Gastroesophageal sphincter (tissue), 4 donors: Measurements from ENCODE around the gene NR3C1. TPM values are rescaled to one million over a fixed set of nuclear protein-coding genes. Genes with fewer than 3 reads are reported as not detected.

Experiments used
- ATAC-seq: fragments of 150-250 bp; one replicate; pipeline ENCODE4 v1.9.1; 2016; ENCODE audit warnings: mild to moderate bottlenecking, moderate library complexity
- H3K27ac ChIP-seq, 4 donors: fragments of 200-600 bp; sonication (generic) in 3 of 4; 1 replicate in 3 of 4; 2 replicates in 1 of 4; pipeline ENCODE4 v1.5.1; 2016 to 2019
- H3K27me3 ChIP-seq: fragments of 200-600 bp; sonication (generic); one replicate; pipeline ENCODE4 v1.5.1; 2019
- H3K36me3 ChIP-seq, 2 donors: fragments of 200-600 bp; sonication (generic); one replicate each; pipeline ENCODE4 v1.5.1; 2019; ENCODE audit warnings: control low read depth in 1 of 2
- H3K4me1 ChIP-seq, 3 donors: fragments of 200-600 bp; sonication (generic); 1 replicate in 2 of 3; 2 replicates in 1 of 3; pipeline ENCODE4 v1.5.1; 2016 to 2019; ENCODE audit warnings: control low read depth in 2 of 3
- H3K4me3 ChIP-seq, 2 donors: fragments of 200-600 bp; sonication (generic); one replicate each; pipeline ENCODE4 v1.5.1; 2019; ENCODE audit warnings: mild to moderate bottlenecking in 1 of 2, moderate library complexity in 1 of 2
- H3K9me3 ChIP-seq, 3 donors: fragments of 200-600 bp; sonication (generic); one replicate each; pipeline ENCODE4 v1.5.1; 2017 to 2019; ENCODE audit warnings: control low read depth in 2 of 3
- EP300 ChIP-seq: sonication (generic); formaldehyde crosslinking; IDR thresholded peaks from one replicate; pipeline ENCODE4 v1.6.1; 2017; ENCODE audit warnings: antibody characterized with exemption, mild to moderate bottlenecking
- POLR2A ChIP-seq, 2 donors: fragments of 450-650 bp; IDR thresholded peaks; one replicate each; pipeline ENCODE4 v1.6.1; 2017; ENCODE audit warnings: antibody characterized with exemption in 2 of 2, mild to moderate bottlenecking in 2 of 2, moderate library complexity in 1 of 2
- POLR2AphosphoS5 ChIP-seq: sonication (generic); formaldehyde crosslinking; IDR thresholded peaks from one replicate; pipeline ENCODE4 v1.6.1; 2017; ENCODE audit warnings: antibody characterized with exemption
- WGBS, 2 donors: methylation state at CpG; one replicate each; pipeline ENCODE4 v1.1.5; 2018; ENCODE audit warnings: low coverage in 1 of 2; 5-methylcytosine and 5-hydroxymethylcytosine counted together
- total RNA-seq, 4 donors: library from RNA; depleted of rRNA; stranded (reverse); fragments of >200 nt; gene quantifications; one replicate each; pipeline ENCODE4 v1.1.0, GENCODE V29; 2016
- TF ChIP-seq, protein P1 (sequence below), 4 experiments: fragments of 200-600 bp in 2 of 4; fragments of 450-650 bp in 2 of 4; sonication (generic) in 1 of 4; IDR thresholded peaks; one replicate each; pipeline ENCODE4 v1.5.1; 2017 to 2019; ENCODE audit warnings: antibody characterized with exemption in 4 of 4, mild to moderate bottlenecking in 2 of 4, moderate library complexity in 2 of 4

NR3C1 gene
- total RNA-seq, 4 donors from 2014 or later, result 69.7 to 103 (median 85.6) TPM

DNA sequence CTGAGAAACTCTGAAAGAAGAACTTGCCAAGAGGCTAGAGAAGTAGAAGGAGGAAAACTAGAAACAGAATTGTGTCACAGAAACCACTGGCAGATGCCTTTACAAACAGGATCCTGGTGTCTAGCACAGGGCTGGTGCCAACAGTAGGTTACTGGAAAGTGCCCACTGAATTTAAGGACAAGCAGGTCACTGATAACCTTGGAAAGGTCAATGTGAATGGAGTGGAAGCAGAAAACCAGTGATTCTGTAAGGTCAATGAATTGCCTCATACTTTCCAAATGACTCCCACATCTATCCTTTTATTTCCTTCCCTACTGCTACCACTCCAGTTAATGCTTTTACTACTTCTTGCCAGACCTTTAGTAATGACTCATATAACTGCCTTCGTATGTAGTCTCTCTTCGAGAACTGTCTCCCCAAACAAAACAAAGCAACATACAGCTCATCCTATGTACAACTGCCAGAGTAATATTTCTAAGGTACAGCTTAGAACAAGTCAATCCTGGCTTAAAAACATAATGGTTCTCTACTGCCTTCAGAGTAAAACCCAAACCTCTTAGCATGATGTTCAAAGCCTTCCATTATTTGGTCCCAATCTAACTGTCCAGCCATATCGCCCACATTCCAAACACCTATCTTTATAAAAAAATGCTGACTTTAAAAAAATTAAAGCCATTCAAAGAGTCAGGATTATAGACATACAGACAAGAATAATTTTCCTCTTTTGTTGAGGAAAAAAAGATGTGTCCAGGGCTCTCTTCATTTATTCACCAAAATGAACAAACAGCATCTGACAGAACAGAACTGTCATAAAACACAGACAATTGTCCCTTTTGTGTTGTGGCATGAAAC lies 52.5 kb downstream of the NR3C1 start:
- ATAC-seq, result no peak
- peaks cover 18 to 90% (median 49%) of the 10 kb centered on the region in 3 donors for H3K4me1 ChIP-seq
- 41 to 78% methylated on average over 3 of the region's 3 CpGs for WGBS, 2 donors

DNA sequence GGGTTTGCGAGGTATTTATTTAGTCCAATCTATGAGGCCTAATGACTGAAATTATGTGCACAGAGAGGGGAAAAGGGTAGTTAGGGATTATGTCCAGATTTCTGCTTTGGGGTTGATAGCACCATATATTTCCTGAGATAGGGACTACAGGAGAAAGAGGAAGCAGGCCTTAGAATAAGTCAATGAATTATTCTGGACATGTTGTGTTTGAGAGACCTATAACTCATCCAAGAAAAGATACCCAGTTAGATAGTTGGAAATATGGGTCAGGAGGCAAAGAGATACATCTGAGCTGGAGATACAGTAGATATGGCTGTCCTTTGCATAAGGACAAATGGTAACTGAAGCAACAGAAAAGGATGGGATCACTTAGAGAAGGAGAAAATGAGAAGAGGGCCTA lies 53.1 kb downstream of the NR3C1 start:
- Histone ChIP-seq H3K36me3 (no peaks in the 10 kb centered on the region), H3K27me3 (no peaks in the 10 kb centered on the region), H3K27ac (peak overlapping the region in 1 of 4 donors; percentile 6), H3K4me1 (peaks cover 13 to 90% (median 43%) of the 10 kb centered on the region in 3 donors), H3K9me3 (no peaks in the 10 kb centered on the region), H3K4me3 (no peak overlapping the region)
- no peak for ATAC-seq
- no peak for TF ChIP-seq POLR2AphosphoS5
- no peak for TF ChIP-seq POLR2A (IDR thresholded peaks at IDR 0.05)
- TF ChIP-seq, protein P1, sequence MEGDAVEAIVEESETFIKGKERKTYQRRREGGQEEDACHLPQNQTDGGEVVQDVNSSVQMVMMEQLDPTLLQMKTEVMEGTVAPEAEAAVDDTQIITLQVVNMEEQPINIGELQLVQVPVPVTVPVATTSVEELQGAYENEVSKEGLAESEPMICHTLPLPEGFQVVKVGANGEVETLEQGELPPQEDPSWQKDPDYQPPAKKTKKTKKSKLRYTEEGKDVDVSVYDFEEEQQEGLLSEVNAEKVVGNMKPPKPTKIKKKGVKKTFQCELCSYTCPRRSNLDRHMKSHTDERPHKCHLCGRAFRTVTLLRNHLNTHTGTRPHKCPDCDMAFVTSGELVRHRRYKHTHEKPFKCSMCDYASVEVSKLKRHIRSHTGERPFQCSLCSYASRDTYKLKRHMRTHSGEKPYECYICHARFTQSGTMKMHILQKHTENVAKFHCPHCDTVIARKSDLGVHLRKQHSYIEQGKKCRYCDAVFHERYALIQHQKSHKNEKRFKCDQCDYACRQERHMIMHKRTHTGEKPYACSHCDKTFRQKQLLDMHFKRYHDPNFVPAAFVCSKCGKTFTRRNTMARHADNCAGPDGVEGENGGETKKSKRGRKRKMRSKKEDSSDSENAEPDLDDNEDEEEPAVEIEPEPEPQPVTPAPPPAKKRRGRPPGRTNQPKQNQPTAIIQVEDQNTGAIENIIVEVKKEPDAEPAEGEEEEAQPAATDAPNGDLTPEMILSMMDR (IDR thresholded peaks at IDR 0.05), result no peak
- no peak for TF ChIP-seq EP300
- WGBS, 2 donors, result 89 to 100% methylated on average over 1 of the region's 1 CpG

More for the DNA sequence above, 52.5 kb downstream of the NR3C1 start:
- H3K27ac ChIP-seq, result peak overlapping the region in 1 of 4 donors; percentile 6
- no peaks in the 10 kb centered on the region for H3K27me3 ChIP-seq
- no peaks in the 10 kb centered on the region for H3K36me3 ChIP-seq
- H3K4me3 ChIP-seq, result no peak overlapping the region
- no peaks in the 10 kb centered on the region for H3K9me3 ChIP-seq
- TF ChIP-seq POLR2A (IDR thresholded peaks at IDR 0.05) (no peak), POLR2AphosphoS5 (no peak), EP300 (no peak)
- TF ChIP-seq, protein P1 (IDR thresholded peaks at IDR 0.05), result no peak

DNA sequence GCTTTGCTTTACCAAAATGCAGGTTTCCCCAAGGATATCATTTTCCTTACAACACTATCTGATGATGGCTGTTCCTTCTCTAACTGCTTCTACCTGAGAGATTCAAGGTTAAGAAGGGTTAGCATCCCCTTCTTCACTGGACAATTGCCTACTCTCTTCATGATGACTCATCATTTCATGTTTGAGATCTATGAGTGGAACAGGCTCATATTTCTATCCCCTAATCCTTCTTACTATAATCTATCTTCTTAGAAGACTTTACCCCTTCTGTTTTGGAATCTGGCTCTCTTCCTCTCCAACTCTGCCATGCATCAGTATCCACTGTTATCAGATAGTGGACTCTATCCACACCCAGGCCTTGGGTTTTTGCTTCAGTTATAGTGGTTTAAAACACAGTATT lies 54.3 kb downstream of the NR3C1 start:
- Histone ChIP-seq H3K36me3 (no peaks in the 10 kb centered on the region), H3K27me3 (no peaks in the 10 kb centered on the region), H3K27ac (no peak overlapping the region), H3K4me1 (peaks cover 9 to 83% (median 35%) of the 10 kb centered on the region in 3 donors), H3K9me3 (no peaks in the 10 kb centered on the region), H3K4me3 (no peak overlapping the region)
- no peak for TF ChIP-seq POLR2AphosphoS5
- no peak for TF ChIP-seq POLR2A (IDR thresholded peaks at IDR 0.05)
- TF ChIP-seq, protein P1 (IDR thresholded peaks at IDR 0.05), result no peak
- no peak for TF ChIP-seq EP300
- ATAC-seq, result no peak

DNA sequence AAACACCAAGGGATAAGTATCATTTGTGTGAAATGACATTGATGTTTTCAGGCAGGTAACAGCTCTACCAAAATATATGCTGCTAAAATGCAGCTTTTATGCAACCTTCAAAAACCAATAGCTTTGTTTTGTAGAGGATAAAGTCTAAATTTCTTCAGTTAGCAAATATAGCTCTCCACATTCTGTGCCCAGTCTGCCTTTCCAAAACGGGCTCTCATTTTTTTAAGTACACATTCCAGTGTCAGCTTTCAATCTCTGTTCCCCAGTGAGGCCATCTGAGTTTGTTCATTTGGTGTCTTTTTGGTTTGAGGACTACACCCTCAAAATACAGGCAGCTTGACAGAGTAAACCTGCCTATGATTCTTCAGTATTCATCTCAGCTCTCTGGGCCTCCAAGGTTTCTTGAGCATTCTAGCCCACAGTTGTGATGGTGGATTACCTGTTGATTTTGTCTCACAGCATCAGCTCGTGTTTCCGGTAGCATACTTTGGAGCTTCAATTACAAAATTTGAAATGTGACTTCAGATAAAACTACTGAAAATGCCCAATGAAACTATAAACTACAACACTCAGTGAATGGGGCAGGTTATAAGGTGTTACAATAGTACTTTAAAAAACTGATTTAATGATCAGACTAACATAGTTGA lies 55.7 kb downstream of the NR3C1 start:
- no peak for ATAC-seq
- Histone ChIP-seq H3K4me3 (no peak overlapping the region), H3K36me3 (no peaks in the 10 kb centered on the region), H3K27ac (peak overlapping the region in 2 of 4 donors; percentile 32 to 45), H3K9me3 (no peaks in the 10 kb centered on the region), H3K4me1 (peaks cover 14 to 84% (median 22%) of the 10 kb centered on the region in 3 donors), H3K27me3 (no peaks in the 10 kb centered on the region)
- TF ChIP-seq, protein P1 (IDR thresholded peaks at IDR 0.05), result no peak
- no peak for TF ChIP-seq EP300
- no peak for TF ChIP-seq POLR2AphosphoS5
- no peak for TF ChIP-seq POLR2A (IDR thresholded peaks at IDR 0.05)
- 60 to 61% methylated on average over 3 of the region's 3 CpGs for WGBS, 2 donors
